ENCODE measurements around the gene TYROBP.
"Not testable (repeated sequence)": the region's sequence is repeated elsewhere in the genome, so short reads cannot be mapped to it uniquely, and the experiment has no call there.

Gene TYROBP

DNA sequence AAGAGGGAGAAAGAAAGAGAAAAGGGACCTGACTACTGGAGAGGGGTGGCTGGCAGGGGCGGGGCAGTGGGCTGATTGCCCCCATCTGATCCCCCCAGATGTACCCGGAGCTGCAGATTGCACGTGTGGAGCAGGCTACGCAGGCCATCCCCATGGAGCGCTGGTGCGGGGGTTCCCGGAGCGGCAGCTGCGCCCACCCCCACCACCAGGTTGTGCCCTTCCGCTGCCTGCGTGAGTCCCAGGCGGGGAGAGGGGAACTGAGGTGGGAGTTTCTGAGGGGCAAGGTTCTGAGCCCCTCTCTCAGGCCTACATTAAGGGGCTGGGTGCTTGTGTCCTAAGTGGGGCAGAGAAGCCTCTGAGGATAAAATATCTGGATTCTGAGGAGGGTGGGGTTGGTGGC is 37.3 kb downstream of the TYROBP start:
- TF ChIP-seq, protein P1, sequence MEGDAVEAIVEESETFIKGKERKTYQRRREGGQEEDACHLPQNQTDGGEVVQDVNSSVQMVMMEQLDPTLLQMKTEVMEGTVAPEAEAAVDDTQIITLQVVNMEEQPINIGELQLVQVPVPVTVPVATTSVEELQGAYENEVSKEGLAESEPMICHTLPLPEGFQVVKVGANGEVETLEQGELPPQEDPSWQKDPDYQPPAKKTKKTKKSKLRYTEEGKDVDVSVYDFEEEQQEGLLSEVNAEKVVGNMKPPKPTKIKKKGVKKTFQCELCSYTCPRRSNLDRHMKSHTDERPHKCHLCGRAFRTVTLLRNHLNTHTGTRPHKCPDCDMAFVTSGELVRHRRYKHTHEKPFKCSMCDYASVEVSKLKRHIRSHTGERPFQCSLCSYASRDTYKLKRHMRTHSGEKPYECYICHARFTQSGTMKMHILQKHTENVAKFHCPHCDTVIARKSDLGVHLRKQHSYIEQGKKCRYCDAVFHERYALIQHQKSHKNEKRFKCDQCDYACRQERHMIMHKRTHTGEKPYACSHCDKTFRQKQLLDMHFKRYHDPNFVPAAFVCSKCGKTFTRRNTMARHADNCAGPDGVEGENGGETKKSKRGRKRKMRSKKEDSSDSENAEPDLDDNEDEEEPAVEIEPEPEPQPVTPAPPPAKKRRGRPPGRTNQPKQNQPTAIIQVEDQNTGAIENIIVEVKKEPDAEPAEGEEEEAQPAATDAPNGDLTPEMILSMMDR (IDR thresholded peaks at IDR 0.05; ENCODE audit: low read depth, low read length, missing control alignments) = no peak
- no peak for DNase-seq (ENCODE audit: low read depth)
- H3K4me3 ChIP-seq (ENCODE audit: low read depth, low read length) = no peak overlapping the region

- DNase-seq (ENCODE audit: low read depth) = peak; percentile 13
- not testable (repeated sequence) for H3K4me3 ChIP-seq (ENCODE audit: low read depth, low read length)
Measured at GRCh38 chr19:35870124-35870736, 37.9 kb downstream of the TYROBP start.

- H3K4me3 ChIP-seq (ENCODE audit: low read depth, low read length) = 0 out of 2 replicates have a peak overlapping the region, but pooled peaks have one; percentile 8
- TF ChIP-seq, protein P1 (IDR thresholded peaks at IDR 0.05; ENCODE audit: low read depth, low read length, missing control alignments) = no peak
- peak; percentile 63 for DNase-seq (ENCODE audit: low read depth)
Measured at GRCh38 chr19:35869327-35870123, 38.6 kb downstream of the TYROBP start.

GRCh38 chr19:35868823-35869326 is 39.2 kb downstream of the TYROBP start:
- H3K4me3 ChIP-seq (ENCODE audit: low read depth, low read length) = no peak overlapping the region
- TF ChIP-seq, protein P1 (IDR thresholded peaks at IDR 0.05; ENCODE audit: low read depth, low read length, missing control alignments) = no peak
- no peak for DNase-seq (ENCODE audit: low read depth)

DNA sequence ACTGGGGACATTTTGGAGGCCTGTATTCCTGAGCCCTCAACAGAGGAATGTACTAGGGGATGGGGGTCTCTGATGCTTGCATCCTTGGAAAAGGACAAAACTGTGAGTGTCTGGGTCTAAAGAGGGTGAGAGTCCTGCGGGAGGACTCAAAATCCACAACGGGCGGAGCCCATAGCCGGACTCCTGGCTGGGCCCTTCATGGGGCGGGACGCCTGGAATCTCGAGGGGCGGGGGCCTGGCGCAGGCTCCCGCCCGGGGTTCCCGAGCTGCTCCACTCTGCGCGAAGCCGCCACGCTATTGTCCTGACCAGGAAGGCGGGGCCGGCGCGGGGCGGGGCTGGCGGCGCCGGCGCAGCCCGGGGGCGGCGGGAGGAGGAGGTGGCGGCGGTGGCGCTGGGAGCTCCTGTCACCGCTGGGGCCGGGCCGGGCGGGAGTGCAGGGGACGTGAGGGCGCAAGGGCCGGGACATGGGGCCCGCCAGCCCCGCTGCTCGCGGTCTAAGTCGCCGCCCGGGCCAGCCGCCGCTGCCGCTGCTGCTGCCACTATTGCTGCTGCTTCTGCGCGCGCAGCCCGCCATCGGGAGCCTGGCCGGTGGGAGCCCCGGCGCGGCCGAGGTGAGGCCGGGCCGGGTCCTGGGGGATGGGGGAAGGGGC is 39.8 kb downstream of the TYROBP start, which contains the start of gene APLP1:
Gene APLP1 (plus strand): TSS at position 403 of the 651 bp plus-strand sequence. CDS start 63 bp downstream, at position 466.
- no peak within 1 kb of the TSS; the same call in 1 of the 2 replicates for H3K4me3 ChIP-seq (ENCODE audit: low read depth, low read length)
- DNase-seq (ENCODE audit: low read depth) = no peak
- TF ChIP-seq, protein P1 (IDR thresholded peaks at IDR 0.05; ENCODE audit: low read depth, low read length, missing control alignments) = no peak

DNA sequence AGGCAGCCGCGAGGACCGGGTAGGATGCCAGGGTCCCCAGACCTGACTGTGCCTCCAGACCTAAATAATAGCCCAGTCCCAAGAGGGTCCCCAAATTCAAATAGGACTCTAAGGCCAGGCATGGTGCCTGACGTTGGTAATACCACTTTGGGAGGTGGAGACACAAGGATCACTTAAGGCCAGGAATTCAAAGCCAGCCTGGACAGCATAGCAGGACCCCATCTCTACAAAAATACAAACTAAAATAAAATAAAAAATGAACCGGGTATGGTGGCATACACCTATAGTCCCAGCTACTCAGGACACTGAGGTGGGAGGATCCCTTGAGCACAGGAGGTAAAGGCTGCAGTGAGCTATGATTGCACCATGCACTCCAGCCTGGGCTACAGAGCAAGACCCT is 45.1 kb downstream of the TYROBP start:
- TF ChIP-seq, protein P1 (IDR thresholded peaks at IDR 0.05; ENCODE audit: low read depth, low read length, missing control alignments) = no peak
- no peak for DNase-seq (ENCODE audit: low read depth)
- no peak overlapping the region for H3K4me3 ChIP-seq (ENCODE audit: low read depth, low read length)

GRCh38 chr19:35862528-35862927 is 45.6 kb downstream of the TYROBP start:
- DNase-seq (ENCODE audit: low read depth) = no peak
- TF ChIP-seq, protein P1 (IDR thresholded peaks at IDR 0.05; ENCODE audit: low read depth, low read length, missing control alignments) = no peak
- H3K4me3 ChIP-seq (ENCODE audit: low read depth, low read length) = no peak overlapping the region
